WTC11 (cell line): Measurements from ENCODE around the gene ADCY5. TPM values are rescaled to one million over a fixed set of nuclear protein-coding genes. Genes with fewer than 3 reads are reported as not detected.

Experiments used
- ATAC-seq: fragments of 200-7000 bp; cut with Tn5 transposase; 2 replicates; pipeline ENCODE4 v1.10.0; 2021; ENCODE audit warnings: mild to moderate bottlenecking, moderate library complexity
- CTCF ChIA-PET: fragments of 300-600 bp; sonication (Branson Sonifier 250); formaldehyde crosslinking; loops from one replicate; lab custom pipeline; 2021; ENCODE audit warnings: antibody characterized with exemption; lab: Charles Lee
- POLR2A ChIA-PET: fragments of 350-600 bp; sonication (Branson Sonifier 250); formaldehyde crosslinking; loops from one replicate; lab custom pipeline; 2021; ENCODE audit warnings: antibody characterized with exemption; lab: Charles Lee
- DNase-seq: peaks from one replicate; pipeline ENCODE4 v3.0.0; 2021; ENCODE audit warnings: low spot score
- H3K27ac Mint-ChIP-seq: 2 replicates; pipeline ENCODE4 v1.8.0; 2021; ENCODE audit warnings: mixed read lengths
- H3K27me3 Mint-ChIP-seq: 2 replicates; pipeline ENCODE4 v1.8.0; 2021; ENCODE audit warnings: low read depth, mild to moderate bottlenecking, moderate library complexity, mixed read lengths
- H3K36me3 Mint-ChIP-seq: 2 replicates; pipeline ENCODE4 v1.8.0; 2021; ENCODE audit warnings: mixed read lengths
- H3K4me1 Mint-ChIP-seq: 2 replicates; pipeline ENCODE4 v1.8.0; 2022; ENCODE audit warnings: mixed read lengths
- H3K4me3 Mint-ChIP-seq: 2 replicates; pipeline ENCODE4 v1.8.0; 2021; ENCODE audit warnings: mild to moderate bottlenecking, moderate library complexity, mixed read lengths
- H3K9me3 Mint-ChIP-seq: 2 replicates; pipeline ENCODE4 v1.8.0; 2021; ENCODE audit warnings: mixed read lengths
- ARID4B ChIP-seq: sonication (generic); formaldehyde crosslinking; IDR thresholded peaks from 2 replicates; pipeline ENCODE4 v1.8.0; 2023; ENCODE audit warnings: missing genetic modification reagents, mild to moderate bottlenecking, borderline replicate concordance
- ATF1 ChIP-seq: sonication (generic); formaldehyde crosslinking; IDR thresholded peaks from 2 replicates; pipeline ENCODE4 v1.8.1; 2023; ENCODE audit warnings: mild to moderate bottlenecking, moderate library complexity, missing genetic modification reagents
- ATF2 ChIP-seq: sonication (generic); formaldehyde crosslinking; IDR thresholded peaks from 2 replicates; pipeline ENCODE4 v1.8.1; 2022; ENCODE audit warnings: low read depth, missing genetic modification reagents, borderline replicate concordance
- CREB1 ChIP-seq: sonication (generic); formaldehyde crosslinking; IDR thresholded peaks from 2 replicates; pipeline ENCODE4 v1.8.0; 2023; ENCODE audit warnings: mild to moderate bottlenecking, missing genetic modification reagents
- E2F4 ChIP-seq: sonication (generic); formaldehyde crosslinking; IDR thresholded peaks from 2 replicates; pipeline ENCODE4 v1.8.1; 2022; ENCODE audit warnings: low read depth, mild to moderate bottlenecking, moderate library complexity, missing genetic modification reagents, borderline replicate concordance
- ESRRA ChIP-seq: sonication (generic); formaldehyde crosslinking; IDR thresholded peaks from 2 replicates; pipeline ENCODE4 v1.8.1; 2022; ENCODE audit warnings: mild to moderate bottlenecking, missing genetic modification reagents, borderline replicate concordance
- IRF2 ChIP-seq: sonication (generic); formaldehyde crosslinking; IDR thresholded peaks from 2 replicates; pipeline ENCODE4 v1.8.0; 2022; ENCODE audit warnings: low read depth, missing genetic modification reagents, borderline replicate concordance
- JAZF1 ChIP-seq: fragments of 250-450 bp; sonication (Bioruptor Pico); IDR thresholded peaks from 2 replicates; pipeline ENCODE4 v1.9.0; 2021; ENCODE audit warnings: moderate library complexity, mild to moderate bottlenecking, inconsistent platforms
- JUN ChIP-seq: sonication (generic); formaldehyde crosslinking; IDR thresholded peaks from 2 replicates; pipeline ENCODE4 v1.8.0; 2023; ENCODE audit warnings: mild to moderate bottlenecking, missing genetic modification reagents
- MXD4 ChIP-seq: fragments of 250-450 bp; sonication (Bioruptor Pico); IDR thresholded peaks from 2 replicates; pipeline ENCODE4 v1.8.0; 2021; ENCODE audit warnings: mild to moderate bottlenecking, moderate library complexity, borderline replicate concordance
- PRRX2 ChIP-seq: fragments of 250-450 bp; sonication (Bioruptor Pico); IDR thresholded peaks from 2 replicates; pipeline ENCODE4 v1.8.0; 2021; ENCODE audit warnings: mild to moderate bottlenecking
- SMAD4 ChIP-seq: sonication (generic); formaldehyde crosslinking; IDR thresholded peaks from 2 replicates; pipeline ENCODE4 v1.8.0; 2022; ENCODE audit warnings: mild to moderate bottlenecking, missing genetic modification reagents
- TCF7 ChIP-seq: sonication (generic); formaldehyde crosslinking; IDR thresholded peaks from 2 replicates; pipeline ENCODE4 v1.8.0; 2022; ENCODE audit warnings: mild to moderate bottlenecking, low read depth, missing genetic modification reagents, moderate library complexity
- USF2 ChIP-seq: sonication (generic); formaldehyde crosslinking; IDR thresholded peaks from 2 replicates; pipeline ENCODE4 v1.8.1; 2023; ENCODE audit warnings: mild to moderate bottlenecking, missing genetic modification reagents, moderate library complexity
- ZMAT4 ChIP-seq: fragments of 250-450 bp; sonication (Bioruptor Pico); IDR thresholded peaks from 2 replicates; pipeline ENCODE4 v1.9.0; 2021; ENCODE audit warnings: mild to moderate bottlenecking
- ZNF232 ChIP-seq: sonication (generic); formaldehyde crosslinking; IDR thresholded peaks from 2 replicates; pipeline ENCODE4 v1.8.0; 2022; ENCODE audit warnings: mild to moderate bottlenecking, missing genetic modification reagents
- ZNF317 ChIP-seq: sonication (generic); formaldehyde crosslinking; IDR thresholded peaks from 2 replicates; pipeline ENCODE4 v1.8.1; 2023; ENCODE audit warnings: low read depth, mild to moderate bottlenecking, moderate library complexity, missing genetic modification reagents, borderline replicate concordance
- ZNF423 ChIP-seq: fragments of 250-450 bp; sonication (Bioruptor Pico); IDR thresholded peaks from 2 replicates; pipeline ENCODE4 v2.1.2; 2022; ENCODE audit warnings: mild to moderate bottlenecking, moderate library complexity
- ZNF425 ChIP-seq: fragments of 250-450 bp; sonication (Bioruptor Pico); conservative IDR thresholded peaks from 2 replicates; pipeline ENCODE4 v1.9.0; 2021; ENCODE audit warnings: mild to moderate bottlenecking
- total RNA-seq: library from RNA; stranded (reverse); gene quantifications from 3 replicates; pipeline ENCODE4 v1.2.3, GENCODE V29; 2021

The ADCY5 gene
- total RNA-seq, 1 experiment from 2014 or later: 23.5 TPM

- no peak for TF ChIP-seq ZNF232 (CRISPR knock-in tag)
- TF ChIP-seq ZMAT4 (CRISPR knock-in tag): no peak
Observed at GRCh38 chr3:123439806-123440580, 8.9 kb downstream of the ADCY5 start (continued).

- DNase-seq: no peak
- Mint-ChIP-seq H3K27ac (no peak overlapping the region), H3K4me1 (no peaks in the 10 kb centered on the region)
- no peak for TF ChIP-seq PRRX2 (CRISPR knock-in tag)
- no peak for TF ChIP-seq JUN (CRISPR knock-in tag)
- TF ChIP-seq ZNF425 (CRISPR knock-in tag): no peak
- TF ChIP-seq E2F4 (CRISPR knock-in tag): no peak
- no peak for TF ChIP-seq ZNF317 (CRISPR knock-in tag)
- no peak for TF ChIP-seq ESRRA (CRISPR knock-in tag)
- no peak for TF ChIP-seq CREB1
- TF ChIP-seq IRF2 (CRISPR knock-in tag): no peak
- TF ChIP-seq, all 79 proteins: peak for 0
- CTCF ChIA-PET: interaction anchor here (0.8 to 2.3 kb wide), 5 partner anchors 11 to 147 kb away, joined by 3 to 7 read pairs (median 4); no protein-coding TSS in a partner anchor
- H3K36me3 Mint-ChIP-seq: no peaks in the 10 kb centered on the region
- no peak for ATAC-seq
- H3K9me3 Mint-ChIP-seq: no peaks in the 10 kb centered on the region
- no peak overlapping the region for H3K4me3 Mint-ChIP-seq
- POLR2A ChIA-PET: interaction anchor here (0.6 kb wide), 1 partner anchor 135 kb away, joined by 9 read pairs; no protein-coding TSS in a partner anchor
- no peaks in the 10 kb centered on the region; the same call in 1 of the 2 replicates for H3K27me3 Mint-ChIP-seq
Observed at GRCh38 chr3:123432832-123433523, 15.9 kb downstream of the ADCY5 start.

GRCh38 chr3:123431658-123432324 is 17.1 kb downstream of the ADCY5 start:
- no peak overlapping the region for H3K27ac Mint-ChIP-seq
- no peaks in the 10 kb centered on the region; the same call in 1 of the 2 replicates for H3K27me3 Mint-ChIP-seq
- no peaks in the 10 kb centered on the region for H3K4me1 Mint-ChIP-seq
- ChIA-PET POLR2A (interaction anchor here (0.6 kb wide), 1 partner anchor 972 kb away, joined by 5 read pairs; no protein-coding TSS in a partner anchor), CTCF (interaction anchor here (0.9 to 2.3 kb wide), 5 partner anchors 14 to 124 kb away, joined by 3 to 7 read pairs (median 4); no protein-coding TSS in a partner anchor)
- H3K4me3 Mint-ChIP-seq: no peak overlapping the region
- ATAC-seq: no peak
- H3K9me3 Mint-ChIP-seq: no peaks in the 10 kb centered on the region
- no peaks in the 10 kb centered on the region for H3K36me3 Mint-ChIP-seq
- no peak for DNase-seq
- no peak for TF ChIP-seq IRF2 (CRISPR knock-in tag)
- no peak for TF ChIP-seq ATF2 (CRISPR knock-in tag)
- no peak for TF ChIP-seq CREB1
- TF ChIP-seq ATF1 (CRISPR knock-in tag): no peak
- no peak for TF ChIP-seq SMAD4 (CRISPR knock-in tag)
- TF ChIP-seq MXD4 (CRISPR knock-in tag): no peak
- no peak for TF ChIP-seq JAZF1 (CRISPR knock-in tag)
- TF ChIP-seq TCF7 (CRISPR knock-in tag): no peak
- no peak for TF ChIP-seq ARID4B
- no peak for TF ChIP-seq ZNF423 (CRISPR knock-in tag)
- no peak for TF ChIP-seq PRRX2 (CRISPR knock-in tag)
- no peak for TF ChIP-seq USF2 (CRISPR knock-in tag)
